ENCODE measurements around the gene VKORC1.

DNA sequence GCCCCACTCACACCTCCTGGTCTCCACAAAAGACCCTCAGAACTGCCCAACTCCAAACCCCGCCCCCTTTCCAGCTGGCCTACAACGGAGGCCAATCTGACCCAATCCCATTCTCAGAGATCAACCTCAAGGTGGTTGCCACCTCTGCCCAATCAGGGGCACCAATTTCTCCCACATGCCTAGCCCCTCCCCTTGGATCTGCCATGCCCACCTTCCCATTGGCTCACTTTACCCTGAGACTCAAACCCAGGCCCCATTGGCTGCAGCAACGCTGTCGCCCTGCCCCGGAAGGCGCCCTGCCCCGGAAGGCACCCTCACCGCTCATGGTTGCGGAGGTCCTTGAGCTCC lies 31.1 kb downstream of the VKORC1 start:
- TF ChIP-seq, protein P1, sequence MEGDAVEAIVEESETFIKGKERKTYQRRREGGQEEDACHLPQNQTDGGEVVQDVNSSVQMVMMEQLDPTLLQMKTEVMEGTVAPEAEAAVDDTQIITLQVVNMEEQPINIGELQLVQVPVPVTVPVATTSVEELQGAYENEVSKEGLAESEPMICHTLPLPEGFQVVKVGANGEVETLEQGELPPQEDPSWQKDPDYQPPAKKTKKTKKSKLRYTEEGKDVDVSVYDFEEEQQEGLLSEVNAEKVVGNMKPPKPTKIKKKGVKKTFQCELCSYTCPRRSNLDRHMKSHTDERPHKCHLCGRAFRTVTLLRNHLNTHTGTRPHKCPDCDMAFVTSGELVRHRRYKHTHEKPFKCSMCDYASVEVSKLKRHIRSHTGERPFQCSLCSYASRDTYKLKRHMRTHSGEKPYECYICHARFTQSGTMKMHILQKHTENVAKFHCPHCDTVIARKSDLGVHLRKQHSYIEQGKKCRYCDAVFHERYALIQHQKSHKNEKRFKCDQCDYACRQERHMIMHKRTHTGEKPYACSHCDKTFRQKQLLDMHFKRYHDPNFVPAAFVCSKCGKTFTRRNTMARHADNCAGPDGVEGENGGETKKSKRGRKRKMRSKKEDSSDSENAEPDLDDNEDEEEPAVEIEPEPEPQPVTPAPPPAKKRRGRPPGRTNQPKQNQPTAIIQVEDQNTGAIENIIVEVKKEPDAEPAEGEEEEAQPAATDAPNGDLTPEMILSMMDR (IDR thresholded peaks at IDR 0.05): no peak
- no peak for TF ChIP-seq ZFX (IDR thresholded peaks at IDR 0.05; ENCODE audit: borderline replicate concordance)

Measured in 22Rv1 (cell line).